NCI-H146 (cell line): ENCODE results near the gene TMEFF2.
A peak's percentile ranks its signal among the peaks of the same experiment; 100 is the strongest.
"Not testable (repeated sequence)": the region's sequence is repeated elsewhere in the genome, so short reads cannot be mapped to it uniquely, and the experiment has no call there.

Source experiments
- DNase-seq: peaks from one replicate; lab custom pipeline; 2025; lab: John Stamatoyannopoulos, UW

Gene TMEFF2

DNA sequence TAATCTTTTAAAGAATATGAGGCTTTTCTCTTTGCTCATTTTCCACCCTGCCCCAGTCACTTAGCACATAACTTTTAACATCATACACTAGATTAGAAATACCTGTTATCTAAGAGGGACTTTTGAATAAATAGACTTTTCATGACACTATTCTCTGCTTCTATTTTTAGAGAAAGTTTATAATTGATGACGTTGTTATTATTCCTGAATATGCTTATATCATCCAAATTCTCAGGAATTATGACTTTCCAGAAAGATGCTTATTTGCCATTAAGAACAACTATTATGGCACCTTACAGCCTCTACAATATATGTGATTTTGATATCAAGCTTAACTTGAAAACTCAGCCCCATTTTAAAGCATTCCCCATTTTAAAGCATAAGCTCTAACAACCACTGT lies 11.4 kb downstream of the TMEFF2 start:
- no peak for DNase-seq

DNA sequence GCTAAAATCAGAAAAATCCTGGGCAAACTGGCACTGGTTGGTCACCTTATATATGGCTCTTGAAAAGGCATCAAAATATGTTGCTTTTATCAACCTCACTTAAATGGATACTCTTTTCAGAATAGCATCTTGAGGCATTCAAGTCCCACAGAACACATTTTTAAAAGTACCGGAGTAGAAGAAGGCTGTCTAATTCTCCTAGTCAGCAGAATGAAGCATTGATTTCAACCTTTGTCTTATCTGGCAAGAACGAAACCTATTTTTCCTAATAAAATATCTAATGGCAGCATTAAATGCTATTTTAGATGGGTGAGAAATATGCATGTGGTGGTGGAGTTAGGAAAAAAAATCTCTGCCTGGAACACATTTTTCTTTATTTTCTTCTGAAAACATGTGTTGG lies 27.8 kb downstream of the TMEFF2 start:
- no peak for DNase-seq

DNA sequence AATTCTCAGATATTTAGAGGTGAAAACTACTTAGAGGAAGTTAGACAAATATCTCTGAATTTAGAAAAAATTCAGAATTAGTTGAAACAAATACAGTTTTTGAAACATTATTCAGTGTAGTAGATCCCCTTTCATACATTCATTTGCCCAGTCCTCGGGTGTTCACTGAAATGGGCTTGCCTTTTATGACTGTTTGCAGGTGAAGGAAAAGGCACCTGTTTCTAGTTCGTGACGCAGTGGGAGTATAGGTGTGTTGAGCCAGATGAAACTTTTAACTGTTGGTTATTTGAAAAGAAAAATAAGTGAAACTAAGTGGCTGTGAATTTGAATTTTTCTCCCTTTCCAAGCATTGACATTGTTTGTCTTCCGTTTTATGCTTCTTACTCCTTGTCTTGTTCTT lies 28.9 kb downstream of the TMEFF2 start:
- no peak for DNase-seq

DNA sequence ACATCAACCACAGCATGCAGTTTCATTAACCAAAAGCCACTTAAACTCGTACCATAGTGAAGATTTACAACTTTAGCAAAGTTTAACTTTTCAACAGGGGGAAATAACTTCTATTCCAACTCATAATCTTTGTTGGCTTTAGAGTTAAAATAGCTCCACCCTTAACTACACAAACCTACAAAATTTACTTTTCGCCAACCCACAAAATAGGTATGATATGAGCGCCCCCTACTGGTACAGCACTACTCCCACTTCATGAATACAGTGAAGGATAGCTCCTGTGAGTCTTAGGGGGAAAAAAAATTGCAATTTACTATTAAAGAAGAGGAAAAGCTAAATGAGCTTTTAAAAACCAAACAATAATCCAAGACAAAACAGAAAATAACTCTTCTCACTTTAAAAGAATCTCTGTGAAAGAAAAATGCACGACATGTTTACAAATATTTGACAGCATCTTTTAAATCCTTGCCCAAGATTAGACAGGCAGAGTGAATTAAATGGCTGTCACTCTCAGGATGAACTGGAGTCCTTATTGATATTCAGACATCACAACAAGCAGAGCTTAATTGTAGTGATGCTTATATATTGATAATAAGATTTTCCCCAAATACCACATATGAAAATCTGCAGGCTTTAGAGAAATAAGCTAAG lies 32.2 kb downstream of the TMEFF2 start:
- peak; percentile 53 for DNase-seq

DNA sequence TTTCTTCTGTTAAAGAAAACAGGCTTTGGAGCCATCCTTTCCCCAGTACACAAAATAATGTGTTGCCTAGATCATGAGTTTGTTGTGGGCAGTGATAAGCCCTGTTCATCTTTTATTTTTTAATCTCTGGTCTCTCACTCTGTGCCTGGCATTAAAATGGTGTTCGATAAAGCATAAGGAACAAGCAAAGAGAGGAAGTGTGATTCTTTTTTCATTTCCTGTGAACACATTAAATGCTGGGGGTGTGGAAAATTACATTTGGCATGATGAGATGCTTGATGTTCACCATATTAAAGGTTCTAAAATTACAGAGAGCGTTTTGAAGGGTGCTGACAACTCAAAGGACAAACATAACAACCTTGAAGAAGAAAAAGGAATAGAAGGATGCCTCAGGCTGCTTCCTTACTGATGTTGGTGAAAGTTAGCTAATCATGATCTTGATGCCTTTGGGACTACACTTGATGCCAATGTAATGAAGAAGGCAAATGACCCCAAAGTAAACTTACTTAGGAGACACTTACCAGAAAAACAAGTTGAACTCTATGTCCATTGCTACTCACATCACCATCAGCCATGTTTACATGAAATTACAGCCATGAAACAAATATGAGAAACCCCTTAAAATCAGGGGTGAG lies 33.0 kb downstream of the TMEFF2 start:
- no peak for DNase-seq

DNA sequence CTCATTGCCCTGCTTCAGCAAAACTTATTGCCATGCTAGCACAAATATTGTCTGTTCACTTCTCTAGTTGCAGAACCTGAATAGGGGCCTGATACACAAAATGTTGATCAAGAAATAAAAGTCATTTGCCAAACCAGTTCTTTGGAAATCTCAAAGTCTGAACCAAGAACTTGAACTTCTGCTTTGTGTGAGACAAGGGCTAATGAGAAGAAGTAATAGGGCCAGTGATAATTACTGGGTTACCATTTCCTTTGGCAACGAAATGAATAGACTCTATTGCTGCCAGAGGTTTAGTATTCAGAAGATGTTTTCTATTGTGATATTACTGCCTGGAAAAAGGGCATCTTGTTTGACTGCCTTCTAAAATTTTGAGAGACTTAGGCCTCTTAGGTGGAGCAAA lies 35.0 kb downstream of the TMEFF2 start:
- DNase-seq, result no peak

DNA sequence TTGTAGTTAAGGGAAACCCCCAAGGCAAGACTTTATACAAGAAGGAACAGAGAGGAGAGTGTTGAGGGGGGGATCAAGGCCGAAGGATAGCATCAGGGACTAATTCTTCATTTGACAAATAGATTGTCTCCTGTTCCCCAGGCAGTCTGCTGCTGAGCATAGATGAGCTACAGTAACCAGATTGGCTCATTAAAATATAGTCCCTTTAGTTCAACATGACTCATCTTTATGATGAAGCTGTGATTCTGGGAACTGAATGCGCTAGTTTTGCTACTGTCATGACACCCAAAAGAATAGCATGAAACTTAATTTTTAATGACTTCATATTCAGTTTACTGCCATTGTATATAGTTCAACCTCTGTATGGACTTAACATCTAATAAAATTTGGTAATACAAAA lies 35.5 kb downstream of the TMEFF2 start:
- no peak for DNase-seq

DNA sequence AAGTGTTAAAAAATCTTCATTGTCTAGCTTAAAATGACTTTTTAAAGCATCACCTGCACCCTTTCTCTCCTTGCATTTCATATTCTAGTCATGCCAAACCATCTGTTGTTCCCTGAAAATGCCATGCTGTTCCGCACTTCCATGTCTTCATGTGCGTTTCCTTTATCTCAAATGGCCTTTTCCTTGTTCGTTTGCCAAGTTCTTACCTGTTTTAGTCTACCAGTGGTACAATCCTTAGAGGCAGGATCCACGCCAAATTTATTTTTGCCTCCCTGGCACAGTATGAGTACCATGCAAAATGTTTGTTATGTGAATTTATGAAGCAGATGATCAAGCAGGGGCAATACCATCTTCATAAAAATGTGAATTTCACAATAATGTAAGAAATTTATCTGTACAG lies 37.0 kb downstream of the TMEFF2 start:
- DNase-seq, result no peak

DNA sequence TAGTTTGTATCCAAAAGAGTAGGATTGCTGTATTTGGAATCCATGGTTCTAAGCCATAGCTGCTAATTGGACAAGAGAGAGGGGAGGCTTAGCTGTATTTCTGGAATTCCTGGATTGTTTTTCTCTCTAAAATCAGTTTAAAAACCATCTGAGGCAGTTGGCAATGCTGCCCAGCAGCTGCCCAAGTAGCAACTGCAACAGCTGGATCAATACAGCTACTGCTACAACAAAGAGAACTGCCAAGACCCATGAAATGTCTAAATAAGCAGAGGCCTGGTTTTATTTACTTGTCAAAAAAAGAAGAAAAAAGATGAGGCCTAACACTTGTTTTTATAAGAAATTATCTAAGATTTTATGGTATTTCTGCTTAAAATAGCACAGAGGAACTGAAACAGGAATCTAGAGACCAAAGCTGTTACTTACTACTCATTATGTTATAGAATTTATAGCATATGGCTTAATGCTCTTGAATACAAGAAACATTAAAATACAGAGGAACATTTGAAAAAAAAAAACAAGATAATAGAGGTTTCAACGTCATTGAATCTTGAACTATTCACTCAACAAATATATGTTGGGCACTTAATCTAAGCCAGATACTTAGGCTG lies 39.1 kb downstream of the TMEFF2 start:
- DNase-seq, result no peak

DNA sequence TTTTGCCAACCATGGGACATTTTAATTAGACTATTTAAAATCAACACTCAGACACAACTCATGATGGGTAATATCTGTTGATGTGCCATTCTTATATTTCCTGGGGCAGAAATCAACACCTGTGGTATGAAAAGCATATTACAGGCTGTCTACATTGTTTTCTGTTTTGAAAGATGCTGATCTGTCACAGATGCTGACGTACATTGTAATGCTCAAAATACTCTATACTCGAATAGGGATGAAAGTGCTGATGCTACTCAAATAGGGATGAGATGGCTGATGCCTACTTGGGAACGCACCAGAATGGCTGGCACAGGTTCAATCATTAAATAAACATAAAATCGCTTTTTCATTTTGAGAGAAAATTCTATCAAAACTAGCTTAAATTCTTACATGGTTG lies 41.2 kb downstream of the TMEFF2 start:
- DNase-seq, result no peak

DNA sequence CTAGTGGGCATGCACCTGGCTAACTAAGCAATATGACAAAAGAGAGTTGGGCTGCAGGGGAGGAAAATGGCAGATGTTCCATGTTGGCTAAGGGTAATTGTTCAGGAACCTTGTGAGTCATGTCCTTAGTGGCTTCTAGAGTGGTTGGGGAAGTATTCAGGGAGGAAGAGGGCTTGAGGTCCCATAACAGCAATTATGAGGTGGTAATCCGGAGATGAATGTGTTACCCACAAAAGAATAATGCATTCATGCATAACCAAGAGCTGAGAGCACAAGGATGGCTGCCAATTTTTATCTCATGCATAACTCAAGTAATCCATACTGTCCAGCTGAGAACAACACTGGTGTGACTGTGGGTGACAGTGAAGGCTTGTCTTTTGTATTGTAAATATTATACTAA lies 42.9 kb downstream of the TMEFF2 start:
- peak; percentile 37 for DNase-seq

DNA sequence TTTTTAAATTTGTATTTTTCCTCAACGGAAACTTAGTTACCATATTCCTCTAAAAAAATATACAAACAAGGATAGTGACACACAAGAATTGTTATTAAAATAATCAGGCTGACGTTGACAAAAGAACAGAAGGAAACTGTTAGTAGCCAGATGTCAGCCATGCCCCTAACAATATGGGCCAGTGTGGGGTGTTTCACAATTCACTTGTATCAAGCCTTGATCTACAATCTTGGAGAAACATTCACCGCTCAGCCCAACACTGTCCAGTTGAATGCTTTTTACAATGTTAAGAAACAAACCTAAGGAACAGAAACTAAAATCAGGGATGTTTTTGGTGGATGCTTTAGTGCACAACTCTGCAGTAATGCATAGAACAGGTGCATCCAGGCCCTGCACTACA lies 44.6 kb downstream of the TMEFF2 start:
- DNase-seq, result no peak

DNA sequence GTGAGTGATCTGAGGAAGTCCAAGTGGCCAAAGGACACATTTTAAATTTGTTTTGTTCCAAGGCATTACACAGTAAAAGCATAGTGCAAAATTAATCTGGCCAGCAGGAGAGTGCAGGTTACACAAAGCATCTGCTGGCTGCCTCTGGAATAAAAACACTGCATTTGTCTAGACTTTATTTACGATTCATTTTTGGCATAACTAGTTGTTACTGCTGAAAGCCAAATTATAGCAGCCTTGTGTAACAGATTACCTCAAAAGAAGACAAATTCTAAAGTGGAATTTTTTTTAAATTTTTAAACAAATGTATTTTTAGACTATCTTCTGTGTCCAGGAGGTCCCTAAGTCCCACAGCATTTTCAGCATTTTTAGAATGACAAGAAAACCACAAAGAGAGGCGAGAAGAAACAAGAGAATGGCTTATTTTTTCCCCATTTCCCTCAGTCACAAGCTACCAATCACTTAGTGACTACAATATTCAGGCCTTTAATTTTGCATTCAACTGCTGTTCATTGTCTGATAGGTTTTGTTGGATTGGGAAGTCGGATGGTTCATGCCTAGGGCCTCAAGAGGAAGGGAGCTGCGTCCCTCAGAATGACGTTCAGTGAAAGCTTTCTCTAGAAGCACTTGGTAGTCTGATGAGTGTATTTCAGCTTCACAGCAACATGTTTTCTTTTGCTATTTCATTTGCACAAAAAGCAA lies 46.0 kb downstream of the TMEFF2 start:
- DNase-seq, result no peak

DNA sequence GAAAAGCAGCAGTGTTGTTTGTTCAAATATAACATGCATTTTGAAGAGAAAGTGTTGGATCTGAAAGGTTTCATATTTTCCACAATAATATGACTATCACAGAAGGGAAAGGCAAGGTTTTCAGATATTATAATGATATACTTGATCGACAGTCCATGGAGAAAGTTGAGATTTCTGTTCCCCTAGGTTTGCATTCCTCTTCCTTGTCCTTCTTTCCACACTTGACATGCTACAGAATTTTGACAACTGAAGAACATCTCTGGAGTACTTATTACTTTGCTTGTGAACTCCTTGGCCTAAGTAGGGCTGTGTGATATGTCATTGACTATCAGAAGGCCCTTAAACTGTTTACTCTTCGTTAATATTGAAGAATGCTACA lies 46.5 kb downstream of the TMEFF2 start:
- no peak for DNase-seq

DNA sequence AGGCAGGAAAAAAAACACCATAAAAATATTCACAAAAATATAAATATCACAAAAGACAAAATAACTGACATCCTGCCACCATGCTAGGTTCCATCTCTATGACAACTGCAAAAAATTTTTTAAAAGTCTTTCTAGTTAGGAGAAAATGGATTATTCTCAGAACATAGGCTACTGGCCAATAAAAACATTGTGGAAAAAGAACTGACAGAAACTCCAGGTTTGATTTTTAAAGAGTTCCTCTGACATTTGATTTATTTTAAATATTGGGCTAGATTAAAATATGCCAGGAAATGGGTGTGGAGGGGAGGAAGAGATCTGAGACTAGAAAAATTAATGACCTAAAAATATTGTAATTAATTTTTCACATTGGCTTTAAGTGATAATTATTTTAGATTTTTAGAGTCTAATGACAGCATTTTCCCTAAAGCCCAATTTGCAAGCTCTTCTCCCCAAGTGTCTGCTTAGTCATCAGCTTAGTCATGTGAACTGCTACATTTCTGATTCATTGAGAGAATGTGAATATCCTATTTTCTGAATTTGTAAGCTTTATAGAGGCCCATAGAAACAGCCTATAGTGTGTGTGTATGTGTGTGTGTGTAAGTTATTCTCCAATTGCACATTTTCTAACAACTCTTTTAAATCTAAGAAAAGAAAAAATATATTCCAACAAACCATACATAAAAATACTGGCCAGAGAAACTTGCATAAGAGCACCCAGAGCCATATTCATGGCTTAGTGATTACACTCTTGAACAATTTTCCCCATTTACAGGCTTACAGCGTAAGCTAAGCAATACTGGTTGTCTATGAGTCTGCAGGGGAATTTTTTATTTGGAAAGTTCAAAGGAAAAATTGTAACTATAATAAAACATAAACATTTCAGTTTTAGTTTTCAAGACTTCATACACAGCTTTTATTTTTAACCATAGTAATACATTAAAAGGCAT lies 48.4 kb downstream of the TMEFF2 start:
- DNase-seq, result no peak

DNA sequence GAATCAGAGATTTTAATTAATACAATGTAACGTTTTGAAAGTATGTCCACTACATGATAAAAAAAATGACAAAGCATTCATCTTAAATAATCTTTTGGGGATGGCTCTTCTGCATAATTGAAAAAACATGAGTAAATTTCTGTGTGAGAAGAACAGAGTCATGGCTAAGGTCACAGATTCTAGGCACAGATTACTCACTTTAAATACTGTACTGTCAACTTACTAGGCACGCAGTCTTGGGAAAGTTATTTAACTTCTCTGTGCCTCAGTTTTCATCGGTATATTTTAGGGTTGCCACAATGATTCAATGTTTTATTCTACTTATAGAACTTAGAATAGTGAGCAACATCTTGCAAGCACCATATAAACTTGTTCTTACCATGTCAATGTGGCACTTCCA lies 49.2 kb downstream of the TMEFF2 start:
- DNase-seq, result no peak

DNA sequence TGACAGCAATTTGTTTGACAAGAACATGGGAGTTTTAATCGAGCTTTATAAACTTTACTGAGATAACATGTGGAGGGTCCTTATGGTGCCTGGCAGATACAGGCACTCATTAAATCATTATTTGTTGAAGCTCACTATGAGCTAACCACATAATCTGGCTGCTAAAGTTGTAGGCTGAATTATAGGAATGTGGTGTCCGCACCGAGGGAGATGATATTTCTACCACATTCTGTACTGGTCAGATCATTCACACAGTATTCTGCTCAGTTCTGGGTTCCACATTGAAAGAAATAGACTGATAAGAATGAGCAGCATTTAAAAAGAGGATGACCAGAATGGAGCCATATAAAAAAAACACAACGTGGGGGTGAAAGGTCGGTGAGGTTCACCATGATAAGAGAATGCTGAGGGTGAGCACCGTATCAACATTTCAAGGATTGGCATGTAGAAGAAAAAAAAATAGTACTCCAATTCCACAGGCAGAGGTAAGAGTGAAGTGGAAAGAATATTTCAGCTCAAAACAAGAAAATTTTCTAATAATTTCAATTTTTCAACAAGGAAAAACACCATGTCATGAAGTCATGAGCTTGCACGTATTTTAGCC lies 54.4 kb downstream of the TMEFF2 start:
- DNase-seq, result no peak

DNA sequence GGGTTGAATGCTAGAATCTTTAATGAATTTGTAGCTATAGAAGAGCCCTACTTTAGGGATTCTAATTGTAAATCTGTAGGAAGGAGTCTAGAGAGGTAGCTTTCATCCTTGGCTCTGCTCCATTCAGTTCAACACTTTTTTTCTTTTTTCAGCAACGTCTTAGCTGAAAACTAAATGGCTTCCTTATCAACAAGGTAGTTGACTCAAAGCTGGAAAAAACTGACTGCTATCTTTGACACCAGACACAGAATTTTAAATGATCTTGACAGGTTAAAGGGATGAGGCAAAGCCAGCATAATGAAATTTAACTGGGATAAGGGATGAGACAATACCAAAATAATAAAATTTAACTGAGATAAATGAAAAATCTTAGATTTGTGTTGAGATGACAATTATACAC lies 54.9 kb downstream of the TMEFF2 start:
- no peak for DNase-seq

DNA sequence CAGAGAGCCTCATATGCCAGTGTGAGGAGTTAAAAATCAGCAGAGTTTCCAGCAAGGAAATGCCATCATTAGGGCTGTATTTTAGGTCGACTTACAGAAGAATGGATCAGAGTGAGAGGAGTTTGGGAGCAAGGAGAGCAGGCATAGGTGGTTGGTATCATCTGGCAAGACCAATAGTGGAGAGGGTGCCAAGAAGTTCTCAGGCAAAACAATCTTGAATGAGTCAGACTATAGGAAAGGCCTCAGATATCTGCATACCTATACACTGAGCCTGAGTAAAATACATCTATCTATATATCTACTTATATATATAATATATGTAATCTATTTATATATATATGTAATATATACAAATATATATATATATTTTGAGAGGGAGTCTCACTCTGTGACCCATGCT lies 57.3 kb downstream of the TMEFF2 start:
- DNase-seq, result no peak

DNA sequence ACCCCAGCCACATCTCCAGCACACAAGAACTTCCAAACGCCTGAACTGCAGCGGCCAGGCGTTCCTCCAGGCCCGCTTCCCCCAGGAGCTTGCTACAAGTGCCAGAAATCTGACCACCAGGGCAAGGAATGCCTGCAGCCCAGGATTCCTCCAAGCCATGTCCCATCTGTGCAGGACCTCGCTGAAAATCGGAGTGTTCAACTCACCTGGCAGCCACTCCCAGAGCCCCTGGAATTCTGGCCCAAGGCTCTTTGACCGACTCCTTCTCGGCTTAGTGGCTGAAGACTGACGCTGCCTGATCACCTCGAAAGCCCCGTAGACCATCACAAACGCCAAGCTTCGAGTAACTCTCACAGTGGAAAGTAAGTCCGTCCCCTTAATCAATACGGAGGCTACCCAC lies 62.1 kb downstream of the TMEFF2 start:
- DNase-seq, result not testable (repeated sequence)

DNA sequence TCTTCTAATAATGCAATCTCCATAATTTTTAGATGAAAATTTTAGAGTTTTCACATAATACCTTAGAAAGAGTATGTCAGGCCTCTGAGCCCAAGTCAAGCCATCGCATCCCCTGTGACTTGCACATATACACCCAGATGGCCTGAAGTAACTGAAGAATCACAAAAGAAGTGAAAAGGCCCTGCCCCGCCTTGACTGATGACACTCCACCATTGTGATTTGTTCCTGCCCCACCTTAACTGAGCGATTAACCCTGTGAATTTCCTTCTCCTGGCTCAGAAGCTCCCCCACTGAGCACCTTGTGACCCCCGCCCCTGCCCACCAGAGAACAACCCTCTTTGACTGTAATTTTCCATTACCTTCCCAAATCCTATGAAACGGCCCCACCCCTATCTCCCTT lies 64.4 kb downstream of the TMEFF2 start:
- not testable (repeated sequence) for DNase-seq

DNA sequence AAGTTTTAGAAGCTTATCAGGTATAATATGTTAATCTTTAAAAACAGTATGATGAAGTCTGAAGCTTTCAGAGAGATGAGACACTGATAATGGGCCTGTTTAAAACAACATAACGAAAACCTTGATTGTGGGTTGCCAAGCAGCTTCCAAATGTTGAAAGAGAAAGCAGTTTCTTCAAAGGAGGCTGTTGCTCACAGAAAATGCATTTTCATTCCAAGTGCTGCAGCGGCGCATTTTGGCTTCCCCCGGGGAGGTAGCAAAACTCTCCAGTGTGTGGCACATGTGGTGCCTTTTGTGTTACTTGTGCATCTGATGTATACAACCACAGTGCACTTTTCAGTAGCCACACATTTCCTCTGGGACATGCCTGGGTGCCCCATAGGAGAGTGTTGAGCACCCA lies 66.1 kb downstream of the TMEFF2 start:
- DNase-seq, result no peak
